Thyroid gland (tissue), 4 donors: ENCODE measurements around the gene LRP11.

Experiments
- CTCF ChIP-seq, 6 experiments: fragments of 200-600 bp in 3 of 6; fragments of 450-650 bp in 3 of 6; sonication (generic) in 3 of 6; IDR thresholded peaks; one replicate each; pipeline ENCODE4 v1.5.1; 2016 to 2019; ENCODE audit warnings: antibody characterized with exemption in 6 of 6, mild to moderate bottlenecking in 2 of 6, inconsistent platforms in 1 of 6, moderate library complexity in 1 of 6
- POLR2A ChIP-seq, 2 donors: fragments of 450-650 bp; IDR thresholded peaks; one replicate each; pipeline ENCODE4 v1.6.1; 2017; ENCODE audit warnings: antibody characterized with exemption in 2 of 2, mild to moderate bottlenecking in 2 of 2, moderate library complexity in 1 of 2

GRCh38 chr6:149771925-149772324, 92.2 kb downstream of the LRP11 start:
- TF ChIP-seq CTCF (IDR thresholded peaks at IDR 0.05) (no peak), POLR2A (IDR thresholded peaks at IDR 0.05) (no peak)
